NCI-H1048 (cell line): ENCODE data around the gene FN3KRP.

Source experiments
- DNase-seq: peaks from one replicate; lab custom pipeline; 2025; lab: John Stamatoyannopoulos, UW

FN3KRP gene

DNA sequence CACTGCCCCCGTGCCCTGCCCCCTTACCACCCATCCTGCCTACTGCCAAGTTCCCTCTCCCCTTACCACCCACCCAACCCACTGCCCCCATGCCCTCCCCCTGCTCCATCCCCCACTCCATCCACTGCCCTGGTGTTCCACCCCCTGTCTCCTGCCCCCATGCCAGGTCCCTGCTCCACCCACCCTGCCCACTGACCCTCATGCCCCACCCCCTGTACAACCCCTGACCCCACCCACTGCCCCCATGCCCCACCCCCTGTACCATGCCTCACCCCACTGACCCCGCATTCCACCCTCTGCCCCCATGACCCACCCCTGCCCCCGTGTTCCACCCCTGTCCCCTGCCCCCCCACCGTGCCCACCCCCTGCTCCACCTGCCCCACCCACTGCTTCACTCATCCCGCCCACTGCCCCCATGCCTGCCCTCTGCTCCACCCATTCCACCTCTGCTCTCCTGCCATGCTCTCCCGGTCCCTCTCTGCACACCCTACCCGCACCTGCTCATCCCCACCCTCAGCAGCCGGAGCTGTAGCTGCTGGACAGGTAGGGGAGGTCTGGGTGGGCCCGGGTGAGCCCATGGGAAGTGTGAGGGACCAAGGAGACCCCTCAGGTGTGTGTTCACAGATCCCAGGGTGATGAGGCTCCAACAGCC, 7.4 kb upstream of the FN3KRP start:
- DNase-seq = no peak

DNA sequence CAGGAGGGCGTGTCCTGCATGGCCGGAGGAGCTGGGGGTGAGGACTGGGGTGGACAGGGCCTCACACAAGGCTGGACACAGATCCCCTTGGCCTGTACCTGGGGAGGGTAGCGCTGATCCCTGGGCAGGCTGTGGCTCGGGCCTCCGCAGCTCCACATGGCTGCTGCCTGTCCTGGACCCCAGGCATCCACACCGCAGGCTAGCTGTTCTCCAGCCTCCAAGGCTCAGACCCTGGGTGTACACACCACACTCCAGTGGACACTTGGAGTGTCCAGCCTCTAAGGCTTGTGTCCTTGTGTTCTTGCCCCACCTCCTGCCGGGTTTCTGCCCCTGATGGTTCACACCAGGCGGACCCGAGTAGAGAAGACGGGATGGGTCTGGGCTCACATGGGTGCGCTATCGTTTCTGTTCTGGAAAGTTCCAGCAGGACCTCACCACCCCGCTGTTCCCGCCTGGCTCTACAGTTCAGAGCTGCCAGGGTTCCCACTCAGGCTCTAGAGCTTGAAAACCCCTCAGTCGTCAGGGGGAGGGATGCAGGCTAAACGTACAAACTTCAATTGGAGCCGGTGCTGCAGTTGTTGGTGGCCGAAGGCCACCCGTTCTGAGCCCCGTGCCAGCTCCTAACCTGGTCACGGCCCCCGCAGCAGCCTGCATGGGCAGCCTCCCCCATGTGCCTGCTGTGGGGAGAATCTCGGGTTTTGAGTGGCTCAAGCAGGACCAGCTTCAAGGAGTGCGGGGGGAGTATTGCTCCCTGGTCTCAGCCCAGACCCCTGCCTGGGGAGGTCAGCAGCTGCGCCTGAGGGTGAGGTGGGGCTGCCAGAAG, 6.6 kb upstream of the FN3KRP start:
- DNase-seq = no peak

DNA sequence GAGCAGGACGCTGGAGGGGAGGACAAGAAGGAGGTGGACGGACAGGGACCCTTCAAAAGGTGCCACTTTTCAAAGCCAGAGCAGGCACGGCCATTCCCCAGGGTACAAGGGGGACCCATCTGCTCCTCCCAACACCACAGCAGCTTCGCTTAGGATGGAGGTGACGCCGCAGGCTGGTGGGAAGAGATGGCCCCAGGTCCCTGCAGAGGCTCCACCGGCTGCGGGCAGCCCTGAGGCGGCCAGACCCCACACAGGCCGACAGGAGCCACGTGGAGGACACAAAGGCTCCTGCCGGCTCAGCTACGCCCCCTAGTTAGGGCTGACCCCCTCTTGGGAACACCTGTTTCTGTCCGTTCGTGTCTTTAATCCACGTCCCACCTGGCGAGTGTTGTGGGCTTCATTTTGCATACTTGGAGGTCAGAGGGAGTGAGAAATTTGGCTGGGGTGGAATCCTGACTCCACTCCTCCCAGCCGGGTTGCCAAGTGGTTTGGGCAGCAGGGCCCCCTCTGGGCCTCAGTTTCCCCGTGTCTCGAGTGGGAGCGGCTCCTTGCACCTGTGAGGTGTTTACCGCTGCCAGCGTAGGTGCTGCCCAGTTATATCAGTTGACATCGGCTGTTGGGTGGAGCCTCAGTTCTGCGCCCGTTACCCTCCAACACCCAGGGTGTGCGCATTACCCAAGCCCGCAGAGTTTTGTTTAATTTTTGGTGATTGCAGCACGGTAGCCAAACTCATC, 5.8 kb upstream of the FN3KRP start:
- no peak for DNase-seq

DNA sequence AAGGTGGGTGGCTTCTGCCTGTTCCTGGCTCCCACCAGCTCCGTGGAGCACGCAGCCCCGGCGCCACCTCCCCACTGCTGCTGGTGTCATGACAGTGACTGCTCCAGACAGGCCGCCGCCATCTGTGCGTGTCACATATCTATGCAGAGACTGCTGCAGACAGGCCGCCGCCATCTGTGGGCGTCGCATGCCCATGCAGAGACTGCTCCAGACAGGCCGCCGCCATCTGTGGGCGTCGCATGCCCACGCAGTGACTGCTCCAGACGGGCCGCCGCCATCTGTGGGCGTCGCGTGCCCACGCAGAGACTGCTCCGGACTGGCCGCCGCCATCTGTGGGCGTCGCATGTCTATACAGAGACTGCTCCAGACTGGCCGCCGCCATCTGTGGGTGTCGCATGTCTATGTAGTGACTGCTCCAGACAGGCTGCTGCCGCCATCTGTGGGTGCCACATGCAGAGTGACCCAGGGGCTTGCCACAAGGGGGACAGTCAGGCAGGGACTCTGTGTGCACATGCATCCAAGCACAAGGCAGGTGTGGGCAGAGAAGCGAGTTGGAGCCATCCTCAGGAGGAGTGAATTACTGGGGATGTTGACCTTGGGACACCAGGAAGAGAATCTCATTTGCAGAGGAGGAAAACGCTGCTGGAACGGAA, 3.3 kb upstream of the FN3KRP start:
- no peak for DNase-seq

DNA sequence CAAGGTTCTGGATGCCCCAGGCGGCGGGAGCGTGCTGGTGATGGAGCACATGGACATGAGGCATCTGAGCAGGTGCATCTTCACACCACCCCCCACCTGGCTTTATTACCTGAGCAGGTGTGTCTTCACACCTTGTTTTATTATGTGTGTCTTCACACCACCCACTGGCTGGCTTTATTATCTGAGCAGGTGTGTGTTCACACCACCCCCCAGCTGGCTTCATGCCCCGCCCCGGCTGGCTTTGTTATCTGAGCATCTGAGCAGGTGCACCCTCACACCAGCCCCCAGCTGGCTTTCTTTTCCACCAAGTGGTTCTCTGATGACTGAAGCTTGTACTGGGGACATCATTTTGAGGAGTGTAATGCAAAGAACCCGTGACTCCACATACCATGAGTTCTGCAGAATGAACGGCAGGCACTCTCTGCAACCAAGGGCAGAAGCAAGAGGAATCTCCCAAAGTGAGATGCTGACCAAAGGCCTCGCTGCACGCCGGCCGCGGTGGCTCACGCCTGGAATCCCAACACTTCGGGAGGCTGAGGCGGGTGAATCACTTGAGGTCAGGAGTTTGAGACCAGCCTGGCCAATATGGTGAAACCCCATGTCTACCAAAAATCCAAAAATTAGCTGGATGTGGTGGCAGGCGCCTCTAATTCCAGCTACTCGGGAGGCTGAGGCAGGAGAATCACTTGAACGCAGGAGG, 2.6 kb downstream of the FN3KRP start:
- DNase-seq = no peak

DNA sequence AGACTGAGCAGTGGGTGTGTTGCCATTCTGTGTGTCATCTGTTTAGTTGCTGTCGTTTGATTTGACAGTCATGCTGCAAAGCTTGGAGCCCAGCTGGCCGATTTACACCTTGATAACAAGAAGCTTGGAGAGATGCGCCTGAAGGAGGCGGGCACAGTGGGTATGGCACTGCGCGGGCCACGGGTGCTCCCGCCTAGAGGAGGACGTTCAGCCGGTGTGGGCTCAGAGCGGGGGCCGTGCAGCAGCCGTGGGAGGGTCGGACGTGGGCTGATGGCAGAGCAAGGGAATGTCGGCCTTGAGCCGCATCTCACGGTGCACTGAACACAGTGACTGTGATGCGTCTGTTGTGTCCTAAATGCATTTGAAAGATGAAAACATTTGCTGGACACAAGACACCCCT, 3.7 kb downstream of the FN3KRP start:
- no peak for DNase-seq

DNA sequence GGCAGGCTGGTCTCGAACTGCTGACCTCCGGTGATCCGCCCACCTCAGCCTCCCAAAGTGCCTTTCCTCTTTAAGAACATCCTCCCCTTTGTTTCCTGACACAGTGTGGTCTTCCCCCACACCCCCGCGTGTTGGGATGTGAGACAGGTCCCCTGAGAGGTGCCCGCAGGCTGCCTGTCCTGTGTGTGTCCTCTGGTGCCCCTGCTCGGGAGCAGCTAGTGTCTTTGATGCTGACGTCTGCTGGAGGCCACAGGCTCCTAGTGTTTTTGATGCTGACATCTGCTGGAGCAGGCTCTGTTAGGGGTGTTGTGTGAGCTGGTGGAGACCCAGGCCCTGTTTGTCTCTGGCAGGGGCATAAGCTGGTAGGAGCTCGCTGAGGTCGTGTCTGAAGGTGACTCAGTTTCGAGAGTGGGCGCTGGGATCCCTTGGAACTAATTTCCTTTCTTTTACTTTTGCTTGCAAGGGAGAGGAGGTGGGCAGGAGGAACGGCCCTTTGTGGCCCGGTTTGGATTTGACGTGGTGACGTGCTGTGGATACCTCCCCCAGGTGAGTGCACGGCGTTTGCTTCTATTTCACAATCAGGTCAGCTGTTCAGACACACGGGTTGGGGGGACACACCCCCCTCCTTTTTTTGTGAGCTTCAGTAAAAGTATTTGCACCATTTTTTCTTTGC, 6.0 kb downstream of the FN3KRP start:
- no peak for DNase-seq

DNA sequence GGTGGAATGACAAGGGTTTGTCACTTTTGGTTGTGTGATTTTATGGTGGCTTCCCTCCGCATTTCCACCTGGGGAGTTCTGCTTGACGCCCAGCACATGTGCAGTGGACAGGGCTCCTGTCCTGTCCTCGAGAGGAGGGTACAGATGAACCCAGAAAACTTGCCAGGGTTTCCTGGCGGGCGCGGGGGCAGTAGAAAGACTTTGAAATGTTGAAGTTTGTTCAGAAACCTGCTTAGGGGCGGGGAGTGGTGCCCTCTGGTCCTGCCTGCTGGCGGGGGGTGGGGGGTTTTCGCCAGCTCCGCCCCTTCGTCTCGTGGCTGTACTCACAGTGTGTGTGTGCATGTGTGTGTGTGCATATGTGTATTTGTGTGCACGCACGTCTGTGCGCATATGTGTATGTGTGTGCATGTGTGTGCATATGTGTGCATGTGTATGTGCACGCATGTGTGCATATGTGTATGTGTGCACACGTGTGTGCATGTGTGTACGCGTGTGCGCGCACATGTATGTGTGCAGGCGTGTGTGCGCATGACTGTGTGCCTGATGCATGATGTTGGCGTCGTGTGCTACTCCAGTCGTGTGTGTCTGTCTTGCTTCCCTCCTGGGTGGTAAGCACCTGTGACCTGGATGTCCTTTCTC, 6.8 kb downstream of the FN3KRP start:
- DNase-seq = no peak

DNA sequence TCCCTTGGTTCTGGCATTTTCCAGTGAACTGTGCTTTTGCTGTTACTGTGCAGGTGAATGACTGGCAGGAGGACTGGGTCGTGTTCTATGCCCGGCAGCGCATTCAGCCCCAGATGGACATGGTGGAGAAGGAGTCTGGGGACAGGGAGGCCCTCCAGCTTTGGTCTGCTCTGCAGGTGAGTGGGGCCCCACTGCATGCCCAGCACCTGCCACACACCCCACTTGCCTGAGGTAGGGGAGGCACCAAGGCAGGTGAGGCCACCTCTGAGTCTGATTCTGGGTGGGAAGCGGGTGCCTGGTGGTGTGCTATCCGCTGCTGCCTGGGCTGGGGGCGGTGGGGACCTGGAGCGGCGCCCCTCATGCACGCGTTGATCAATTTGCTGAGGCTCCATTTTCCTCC, 9.9 kb downstream of the FN3KRP start:
- no peak for DNase-seq

DNA sequence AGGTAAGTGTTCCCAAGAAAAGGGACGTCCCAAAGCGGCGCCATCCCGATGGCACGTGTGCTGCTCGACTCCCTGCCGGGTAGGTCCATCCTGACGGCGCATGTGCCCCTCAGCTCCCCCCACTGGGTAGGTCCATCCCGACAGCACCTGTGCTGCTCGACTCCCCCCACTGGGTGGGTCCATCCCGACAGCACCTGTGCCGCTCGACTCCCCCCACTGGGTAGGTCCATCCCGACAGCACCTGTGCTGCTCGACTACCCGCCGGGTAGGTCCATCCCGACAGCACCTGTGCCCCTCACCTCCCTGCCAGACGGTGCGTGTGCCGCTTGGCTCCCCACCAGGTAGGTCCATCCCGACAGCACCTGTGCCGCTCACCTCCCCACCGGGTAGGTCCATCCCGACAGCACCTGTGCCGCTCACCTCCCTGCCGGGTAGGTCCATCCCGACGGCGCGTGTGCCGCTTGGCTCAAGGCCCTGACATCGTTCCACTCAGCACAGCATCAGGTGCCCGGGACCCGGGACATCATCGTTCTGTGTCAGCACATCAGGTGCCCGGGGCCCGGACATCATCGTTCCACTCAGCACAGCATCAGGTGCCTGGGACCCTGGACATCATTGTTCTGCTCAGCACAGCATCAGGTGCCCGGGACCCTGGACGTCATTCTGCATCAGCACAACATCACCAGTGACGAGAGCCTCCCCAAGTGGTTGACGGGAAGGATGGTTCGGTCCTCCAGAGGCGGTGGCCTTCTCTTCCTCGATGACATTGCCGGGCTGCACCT, 13.2 kb downstream of the FN3KRP start:
- no peak for DNase-seq

DNA sequence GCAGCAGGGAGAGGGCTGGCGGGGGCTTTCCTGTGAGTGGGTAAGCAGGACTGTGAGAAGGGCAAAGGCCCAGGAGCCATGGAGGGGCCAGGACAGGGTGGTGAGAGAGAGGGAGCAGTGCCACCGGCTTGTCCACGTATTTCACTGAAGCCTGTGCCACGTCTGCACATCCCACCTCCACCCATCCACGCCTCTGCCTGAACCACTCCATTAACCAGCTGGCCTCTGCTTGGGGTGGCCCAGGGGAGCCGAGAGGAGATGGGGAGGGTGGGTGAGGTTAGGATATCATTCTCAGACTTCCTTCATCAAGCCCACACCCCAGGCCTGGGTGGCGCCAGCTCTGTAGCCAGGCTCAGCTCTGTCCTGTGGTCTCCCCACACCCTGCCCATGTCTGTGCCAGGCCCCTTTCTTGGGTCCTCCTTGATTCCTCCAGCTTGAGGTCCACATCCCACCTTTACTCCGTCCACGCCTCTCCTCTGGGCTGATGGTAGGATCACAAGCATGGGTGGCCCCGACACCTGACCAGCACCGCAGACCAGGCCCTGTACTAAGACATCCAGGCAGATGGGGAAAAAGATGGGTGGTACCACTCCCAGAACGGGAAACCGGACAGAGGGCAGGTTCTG, 15.7 kb downstream of the FN3KRP start:
- no peak for DNase-seq

DNA sequence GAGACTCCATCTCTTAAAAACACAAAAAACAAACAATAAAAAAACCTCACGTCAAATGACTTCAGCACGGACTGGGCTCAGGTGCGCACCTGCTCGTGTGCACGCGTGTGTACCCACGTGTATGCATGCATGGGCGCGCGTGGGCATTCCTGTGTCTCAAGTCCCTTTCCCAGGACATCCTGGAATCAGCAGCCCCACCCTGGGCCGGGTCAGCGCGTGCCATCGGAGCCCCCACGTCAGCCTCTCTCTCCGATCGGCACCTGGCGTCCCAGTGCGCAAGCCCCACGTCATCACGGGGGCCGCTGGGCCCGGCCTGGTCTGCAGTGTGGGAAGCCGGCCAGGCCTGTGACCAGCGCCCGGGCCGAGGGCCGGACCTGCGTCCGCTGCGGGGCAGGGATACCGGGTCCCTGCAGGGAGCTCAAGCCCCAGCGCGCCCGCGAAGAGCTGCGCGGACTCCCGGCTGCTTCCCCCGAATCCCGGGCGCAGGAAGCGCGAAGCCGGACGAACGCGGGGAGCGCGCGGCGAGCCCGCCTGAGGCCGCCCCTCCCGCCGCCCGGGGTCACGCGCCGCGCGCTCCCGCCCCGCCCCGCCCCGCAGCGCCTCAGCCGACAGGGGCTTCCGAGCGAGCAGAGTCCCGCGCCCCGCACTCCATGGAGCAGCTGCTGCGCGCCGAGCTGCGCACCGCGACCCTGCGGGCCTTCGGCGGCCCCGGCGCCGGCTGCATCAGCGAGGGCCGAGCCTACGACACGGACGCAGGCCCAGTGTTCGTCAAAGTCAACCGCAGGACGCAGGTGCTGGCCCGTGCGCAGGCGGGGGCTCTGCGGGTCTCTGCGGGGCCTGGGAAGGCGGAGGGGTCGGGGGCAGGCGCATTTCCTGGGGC, 18.7 kb downstream of the FN3KRP start, which contains the start of gene FN3K:
Gene FN3K, plus strand, starts transcription at position 629 of the 880 bp plus-strand sequence. Its CDS starts 22 bp downstream, at position 651.
- no peak for DNase-seq

DNA sequence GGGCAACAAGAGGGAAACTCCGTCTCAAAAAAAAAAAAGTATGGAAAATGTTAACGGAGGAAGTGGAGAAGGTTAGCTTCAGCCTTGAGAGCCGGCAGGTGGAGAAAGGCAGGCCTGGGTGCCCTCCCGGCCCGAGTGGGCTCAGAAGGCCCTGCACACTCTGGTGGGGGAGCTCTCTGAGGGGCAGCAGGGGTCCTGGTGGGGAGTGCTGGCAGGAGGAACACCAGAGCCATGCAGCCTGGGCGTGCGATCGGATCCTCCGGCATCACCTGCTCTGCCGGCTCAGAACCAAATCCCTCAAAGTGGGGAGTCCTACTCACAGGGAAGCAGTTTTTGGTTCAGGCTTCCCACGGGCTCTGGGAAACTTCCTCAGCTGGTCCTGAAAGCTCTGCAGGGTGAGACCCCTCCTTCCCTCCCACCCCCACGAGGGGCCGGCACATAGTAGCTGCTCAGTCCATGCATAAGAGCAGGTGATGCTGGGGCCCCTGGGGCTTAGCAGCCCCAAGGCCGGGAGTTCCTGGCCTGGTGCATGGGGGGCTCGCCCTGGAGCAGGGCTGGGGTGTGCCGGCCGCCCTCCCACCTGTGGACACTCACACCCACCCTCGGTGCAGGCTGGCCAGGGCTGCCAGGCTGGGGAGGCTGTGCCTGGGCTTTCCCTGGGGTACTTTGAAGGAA, 20.1 kb downstream of the FN3KRP start:
- no peak for DNase-seq

DNA sequence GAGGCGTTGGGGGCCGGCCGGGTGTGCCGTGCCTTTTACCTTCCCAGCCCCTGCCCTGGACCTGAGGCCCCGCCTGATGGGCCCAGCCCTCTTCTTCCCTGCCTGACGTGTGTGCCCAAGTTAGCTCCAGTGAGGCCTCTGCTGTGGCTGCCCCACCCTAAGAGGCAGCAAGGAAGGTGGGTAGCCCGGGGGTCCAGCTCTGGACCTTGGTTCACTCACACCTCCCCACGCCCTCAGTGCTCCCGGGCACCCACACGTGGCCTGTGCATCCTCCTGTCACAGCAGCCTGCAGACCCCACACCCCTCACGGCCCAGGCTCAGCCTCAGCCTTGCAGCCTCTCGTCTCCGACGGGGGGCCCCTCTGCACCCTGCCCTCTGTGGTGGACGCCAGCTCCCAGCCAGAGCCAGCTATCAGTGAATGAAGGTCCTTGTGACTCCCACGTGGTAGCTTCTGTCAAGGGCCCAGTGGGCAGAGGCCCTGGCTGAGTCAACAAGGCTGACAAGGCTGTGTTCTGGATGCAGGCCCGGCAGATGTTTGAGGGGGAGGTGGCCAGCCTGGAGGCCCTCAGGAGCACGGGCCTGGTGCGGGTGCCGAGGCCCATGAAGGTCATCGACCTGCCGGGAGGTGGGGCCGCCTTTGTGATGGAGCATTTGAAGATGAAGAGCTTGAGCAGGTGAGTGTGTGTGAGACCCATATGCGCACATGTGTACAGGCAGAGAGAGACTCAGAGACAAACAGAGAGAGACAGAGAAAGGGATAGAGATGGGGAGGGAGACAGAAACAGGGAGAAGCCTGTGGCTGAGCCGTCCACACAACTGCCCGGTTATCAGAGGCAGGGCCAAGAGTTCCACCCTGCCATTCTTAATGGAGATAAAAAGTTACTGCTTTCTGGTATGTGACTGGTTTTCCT, 21.7 kb downstream of the FN3KRP start:
- no peak for DNase-seq

DNA sequence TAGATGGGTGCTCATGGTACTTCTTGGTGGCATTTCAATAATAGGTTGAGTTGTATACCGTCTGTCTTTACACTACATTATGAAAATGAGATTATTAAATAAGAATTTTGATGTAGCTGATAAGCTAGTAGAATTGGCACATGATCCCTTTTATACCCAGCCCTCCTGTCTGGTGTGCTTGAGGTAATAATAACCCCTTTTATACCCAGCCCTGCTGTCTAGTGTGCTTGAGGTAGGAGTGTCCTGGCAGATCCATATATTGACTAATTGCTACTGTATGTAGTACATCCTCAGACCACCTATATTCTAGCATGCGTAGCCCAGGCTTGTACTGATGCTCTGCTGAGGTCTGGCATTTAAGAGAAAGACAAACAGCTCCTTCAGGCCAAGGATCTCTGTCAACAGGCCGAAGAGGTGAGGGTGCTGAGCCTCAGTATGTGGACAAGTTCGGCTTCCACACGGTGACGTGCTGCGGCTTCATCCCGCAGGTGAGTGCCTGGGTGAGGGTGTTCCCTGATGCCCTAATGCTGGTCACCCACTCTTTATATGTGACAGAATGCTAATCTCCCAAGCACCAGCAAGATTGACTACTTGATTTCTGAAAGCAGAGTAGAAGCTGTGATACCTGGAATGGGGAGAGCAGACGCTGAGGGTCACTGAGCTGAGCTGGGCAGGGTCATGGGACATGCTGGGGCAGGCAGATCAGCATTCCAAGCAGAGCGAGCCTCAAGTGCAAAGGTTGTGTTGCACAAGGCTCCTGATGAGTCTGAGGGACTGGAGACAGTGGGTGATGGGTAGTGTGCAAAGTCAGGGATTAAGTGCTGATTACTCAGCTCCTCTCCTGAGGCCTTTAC, 24.6 kb downstream of the FN3KRP start:
- DNase-seq = no peak
